HEK293T (cell line): Measurements from ENCODE around the gene VSTM2L.

Experiments
- CTCF ChIA-PET: fragments of 350-600 bp; formaldehyde crosslinking; extraction: SDS; loops from one replicate; lab custom pipeline; 2021; ENCODE audit warnings: antibody characterized with exemption, inconsistent platforms; lab: Yijun Ruan, JAX
- POLR2A ChIA-PET: fragments of 350-600 bp; formaldehyde crosslinking; extraction: SDS; loops from one replicate; lab custom pipeline; 2020; ENCODE audit warnings: antibody characterized with exemption, inconsistent platforms; lab: Yijun Ruan, JAX
- DNase-seq: peaks from one replicate; pipeline ENCODE4 v3.0.0; 2012; ENCODE audit warnings: mixed read lengths; ENCODE audit errors: extremely low spot score
- ARNT ChIP-seq: fragments of 450-650 bp; IDR thresholded peaks from 2 replicates; pipeline ENCODE4 v1.6.1; 2017; ENCODE audit warnings: mild to moderate bottlenecking
- BHLHE40 ChIP-seq: fragments of 450-650 bp; IDR thresholded peaks from 2 replicates; pipeline ENCODE4 v1.6.1; 2016; ENCODE audit warnings: mild to moderate bottlenecking, moderate library complexity, borderline replicate concordance
- CTBP1 ChIP-seq: fragments of 450-650 bp; IDR thresholded peaks from 2 replicates; pipeline ENCODE4 v1.6.1; 2016; ENCODE audit warnings: borderline replicate concordance
- ELF4 ChIP-seq: fragments of 450-650 bp; IDR thresholded peaks from 2 replicates; pipeline ENCODE4 v1.6.1; 2017; ENCODE audit warnings: antibody characterized with exemption
- FOXA1 ChIP-seq: fragments of 450-650 bp; IDR thresholded peaks from 2 replicates; pipeline ENCODE4 v1.6.1; 2016; ENCODE audit warnings: mild to moderate bottlenecking
- FOXK2 ChIP-seq: fragments of 450-650 bp; IDR thresholded peaks from 2 replicates; pipeline ENCODE4 v1.6.1; 2016; ENCODE audit warnings: mild to moderate bottlenecking
- FOXM1 ChIP-seq: fragments of 450-650 bp; IDR thresholded peaks from 2 replicates; pipeline ENCODE4 v1.6.1; 2017; ENCODE audit warnings: mild to moderate bottlenecking, borderline replicate concordance
- HDGF ChIP-seq: fragments of 450-650 bp; IDR thresholded peaks from 2 replicates; pipeline ENCODE4 v1.6.1; 2017; ENCODE audit warnings: antibody characterized with exemption, borderline replicate concordance
- L3MBTL2 ChIP-seq: fragments of 450-650 bp; conservative IDR thresholded peaks from 2 replicates; pipeline ENCODE4 v1.6.1; 2016; ENCODE audit warnings: mild to moderate bottlenecking
- LEF1 ChIP-seq: fragments of 450-650 bp; IDR thresholded peaks from 2 replicates; pipeline ENCODE4 v1.6.1; 2017; ENCODE audit warnings: mild to moderate bottlenecking, borderline replicate concordance
- NFRKB ChIP-seq: fragments of 450-650 bp; IDR thresholded peaks from 2 replicates; pipeline ENCODE4 v1.6.1; 2016; ENCODE audit warnings: mild to moderate bottlenecking, moderate library complexity
- SP1 ChIP-seq: fragments of 450-650 bp; IDR thresholded peaks from 2 replicates; pipeline ENCODE4 v1.6.1; 2017
- SUZ12 ChIP-seq: fragments of 450-650 bp; IDR thresholded peaks from 2 replicates; pipeline ENCODE4 v1.6.1; 2016; ENCODE audit warnings: mild to moderate bottlenecking
- TARDBP ChIP-seq: fragments of 450-650 bp; IDR thresholded peaks from 2 replicates; pipeline ENCODE4 v1.6.1; 2016
- ZNF384 ChIP-seq: fragments of 450-650 bp; IDR thresholded peaks from 2 replicates; pipeline ENCODE4 v1.6.1; 2016
- TF ChIP-seq, protein P1 (sequence below): fragments of 450-650 bp; IDR thresholded peaks from 2 replicates; pipeline ENCODE4 v1.6.1; 2016

The VSTM2L gene

DNA sequence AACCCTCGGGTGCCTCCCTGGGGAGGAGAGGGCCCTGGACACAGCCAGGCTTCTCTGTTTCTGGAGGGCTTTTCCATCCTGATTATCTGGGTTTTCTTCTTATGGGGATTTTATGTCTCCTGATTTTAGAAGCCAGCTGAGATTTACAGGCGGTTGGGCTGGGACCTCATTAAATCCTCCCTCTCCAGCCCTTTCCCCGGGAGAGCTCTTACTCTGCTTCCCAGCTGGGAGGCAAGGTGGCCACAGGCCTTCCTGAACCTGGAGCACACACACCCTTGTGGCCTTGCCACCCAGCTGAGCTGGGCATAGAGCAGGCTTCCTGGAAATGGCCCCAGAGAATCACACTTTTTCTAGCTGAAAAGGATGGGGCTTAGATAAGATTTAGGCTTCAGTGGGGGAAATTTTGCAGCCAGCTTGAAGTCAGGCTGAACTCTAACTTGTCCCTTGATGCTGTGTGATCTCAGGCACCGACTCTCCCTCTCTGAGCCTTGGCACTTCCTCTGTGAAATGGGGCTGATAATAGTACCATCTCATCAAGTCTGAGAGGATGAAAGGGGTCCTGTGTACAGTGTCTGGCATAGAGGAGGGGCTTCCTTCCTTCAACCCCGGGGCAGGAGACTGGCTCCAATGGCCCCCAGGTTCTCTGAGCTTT lies 16.6 kb downstream of the VSTM2L start:
- DNase-seq = peak; percentile 40
- no peak for TF ChIP-seq ZNF384
- no peak for TF ChIP-seq SP1
- TF ChIP-seq BHLHE40 = no peak
- TF ChIP-seq ELF4 = no peak
- no peak for TF ChIP-seq HDGF
- no peak for TF ChIP-seq FOXA1
- TF ChIP-seq ARNT = no peak
- TF ChIP-seq, protein P1, sequence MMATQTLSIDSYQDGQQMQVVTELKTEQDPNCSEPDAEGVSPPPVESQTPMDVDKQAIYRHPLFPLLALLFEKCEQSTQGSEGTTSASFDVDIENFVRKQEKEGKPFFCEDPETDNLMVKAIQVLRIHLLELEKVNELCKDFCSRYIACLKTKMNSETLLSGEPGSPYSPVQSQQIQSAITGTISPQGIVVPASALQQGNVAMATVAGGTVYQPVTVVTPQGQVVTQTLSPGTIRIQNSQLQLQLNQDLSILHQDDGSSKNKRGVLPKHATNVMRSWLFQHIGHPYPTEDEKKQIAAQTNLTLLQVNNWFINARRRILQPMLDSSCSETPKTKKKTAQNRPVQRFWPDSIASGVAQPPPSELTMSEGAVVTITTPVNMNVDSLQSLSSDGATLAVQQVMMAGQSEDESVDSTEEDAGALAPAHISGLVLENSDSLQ = no peak
- no peak for TF ChIP-seq NFRKB
- TF ChIP-seq CTBP1 = no peak
- TF ChIP-seq FOXK2 = no peak
- TF ChIP-seq L3MBTL2 = no peak
- no peak for TF ChIP-seq TARDBP
- TF ChIP-seq FOXM1 = no peak
- no peak for TF ChIP-seq LEF1
- no peak for TF ChIP-seq SUZ12
- ChIA-PET POLR2A (interaction anchor here (1.0 kb wide), 1 partner anchor 9 kb away, joined by 3 read pairs; no protein-coding TSS in a partner anchor), CTCF (no interaction called here)

DNA sequence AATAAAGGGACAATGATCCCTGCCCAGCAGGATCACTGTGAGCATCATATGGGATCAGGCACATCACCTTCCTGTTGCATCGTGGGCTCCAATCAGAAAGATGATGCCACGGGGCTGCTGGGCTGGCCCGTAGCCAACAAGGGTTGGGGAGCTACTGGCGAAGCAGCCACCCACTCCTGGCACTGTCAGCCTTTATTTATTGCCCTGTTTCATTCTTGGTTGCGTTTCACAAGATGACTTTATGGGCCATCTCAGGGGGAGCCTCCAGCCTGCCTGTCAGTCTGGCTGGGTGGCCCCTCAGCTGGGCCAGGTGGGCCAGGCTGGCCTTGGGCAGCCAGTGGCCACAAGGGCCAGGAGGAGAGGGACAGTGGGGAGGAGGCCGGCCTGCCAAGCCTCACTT lies 17.3 kb downstream of the VSTM2L start:
- CTCF ChIA-PET = no interaction called here
- POLR2A ChIA-PET = no interaction called here
- TF ChIP-seq FOXK2 = no peak
- TF ChIP-seq TARDBP = no peak
- no peak for TF ChIP-seq LEF1
- no peak for TF ChIP-seq NFRKB
- TF ChIP-seq HDGF = no peak
- no peak for TF ChIP-seq CTBP1
- TF ChIP-seq ARNT = no peak
- TF ChIP-seq FOXM1 = no peak
- no peak for TF ChIP-seq SP1
- TF ChIP-seq FOXA1 = no peak
- TF ChIP-seq ELF4 = no peak
- TF ChIP-seq BHLHE40 = no peak
- TF ChIP-seq L3MBTL2 = no peak
- TF ChIP-seq, protein P1 = no peak
- TF ChIP-seq SUZ12 = no peak
- DNase-seq = no peak

DNA sequence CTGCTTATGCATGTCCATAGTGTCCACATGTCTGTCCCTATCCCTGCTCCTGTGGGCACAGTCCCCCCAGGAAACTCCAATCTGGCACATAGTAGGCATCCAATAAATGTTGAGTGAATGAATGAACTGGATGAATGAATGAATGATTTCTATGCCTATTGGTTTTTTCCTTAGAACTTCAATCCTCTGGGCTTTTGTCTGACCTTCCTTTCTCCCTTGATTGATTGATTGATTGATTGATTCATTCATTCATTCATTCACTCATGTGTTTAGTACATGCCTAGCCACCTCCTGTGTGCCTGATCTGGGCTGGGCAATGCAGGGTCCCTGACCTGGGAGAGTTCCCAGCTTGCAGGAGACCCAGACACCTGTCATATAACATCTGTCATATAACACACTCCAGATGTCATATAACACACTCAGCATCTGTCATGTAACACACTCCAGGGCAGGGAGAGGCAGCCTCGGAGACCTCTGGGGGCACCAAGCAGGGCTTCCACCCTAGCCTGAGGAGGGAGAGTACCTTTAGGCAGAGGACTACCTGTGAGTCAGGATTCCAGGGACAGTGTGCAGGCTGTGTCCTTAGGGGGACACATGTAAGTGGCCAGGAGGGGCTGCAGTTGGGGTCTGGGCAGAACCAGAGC lies 17.9 kb downstream of the VSTM2L start:
- ChIA-PET POLR2A (no interaction called here), CTCF (no interaction called here)
- TF ChIP-seq FOXM1 (no peak), BHLHE40 (no peak)
- TF ChIP-seq, protein P1 = 0 out of 2 replicates have a peak, but pooled peaks have one; percentile 7
- DNase-seq = no peak

DNA sequence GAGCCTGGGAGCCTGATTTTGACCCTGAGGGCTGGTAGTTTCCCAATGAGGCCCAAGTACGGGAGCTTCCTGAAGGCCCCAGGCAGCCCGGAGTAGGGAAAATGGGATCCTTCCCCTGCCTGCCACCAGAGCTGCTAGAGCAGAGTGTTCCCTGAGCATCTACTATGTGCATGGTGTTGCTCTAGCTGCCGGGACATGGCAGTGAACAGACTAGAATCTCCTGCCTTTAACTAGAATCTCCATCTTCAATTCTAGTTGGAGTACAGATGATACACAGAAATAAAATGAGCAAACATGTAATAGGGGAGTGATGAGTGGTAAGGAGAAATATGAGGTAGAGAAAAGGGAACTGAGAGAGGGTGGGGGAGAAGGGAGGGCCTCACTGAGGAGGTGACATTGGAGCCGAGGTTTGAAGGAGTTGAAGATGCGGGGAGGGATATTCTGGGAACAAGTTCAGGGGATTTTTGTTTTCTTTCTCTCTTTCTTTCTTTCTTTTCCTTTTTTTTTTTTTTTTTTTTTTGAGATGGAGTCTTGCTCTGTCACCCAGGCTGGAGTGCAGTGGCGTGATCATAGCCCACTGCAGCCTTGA lies 18.5 kb downstream of the VSTM2L start:
- ChIA-PET POLR2A (no interaction called here), CTCF (no interaction called here)
- no peak for DNase-seq
- no peak for TF ChIP-seq SP1
- TF ChIP-seq, protein P1 = no peak
- no peak for TF ChIP-seq HDGF
- TF ChIP-seq LEF1 = no peak
- no peak for TF ChIP-seq L3MBTL2
- TF ChIP-seq ZNF384 = no peak
- TF ChIP-seq BHLHE40 = no peak
- no peak for TF ChIP-seq NFRKB
- TF ChIP-seq CTBP1 = no peak
- TF ChIP-seq FOXA1 = no peak
- no peak for TF ChIP-seq ARNT
- TF ChIP-seq FOXM1 = no peak
- no peak for TF ChIP-seq ELF4
- TF ChIP-seq FOXK2 = no peak

DNA sequence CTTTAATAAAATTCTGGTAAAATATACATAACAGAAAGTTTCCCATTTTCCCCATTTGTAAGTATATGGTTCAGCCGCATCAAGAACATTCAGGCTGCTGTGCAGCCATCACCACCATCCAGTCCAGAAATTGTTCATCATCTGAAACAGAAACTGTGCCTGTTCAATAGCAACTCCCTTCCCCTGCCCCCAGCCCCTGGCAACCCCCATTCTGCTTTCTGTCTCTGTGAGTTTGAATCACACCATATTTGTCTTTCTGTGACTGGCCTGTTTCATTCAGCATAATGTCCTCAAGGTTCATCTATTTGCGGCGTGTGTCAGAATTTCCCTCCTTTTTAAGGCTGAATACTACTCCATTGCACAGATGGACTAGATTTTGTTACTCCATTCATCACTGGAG lies 19.1 kb downstream of the VSTM2L start:
- ChIA-PET CTCF (no interaction called here), POLR2A (no interaction called here)
- TF ChIP-seq CTBP1 (no peak), L3MBTL2 (no peak), SUZ12 (no peak), FOXK2 (no peak), ZNF384 (no peak), ARNT (no peak), LEF1 (no peak), HDGF (no peak)
- TF ChIP-seq, protein P1 = no peak
- DNase-seq = no peak
